ENCODE results near the gene UBAP1L.

The UBAP1L gene

DNA sequence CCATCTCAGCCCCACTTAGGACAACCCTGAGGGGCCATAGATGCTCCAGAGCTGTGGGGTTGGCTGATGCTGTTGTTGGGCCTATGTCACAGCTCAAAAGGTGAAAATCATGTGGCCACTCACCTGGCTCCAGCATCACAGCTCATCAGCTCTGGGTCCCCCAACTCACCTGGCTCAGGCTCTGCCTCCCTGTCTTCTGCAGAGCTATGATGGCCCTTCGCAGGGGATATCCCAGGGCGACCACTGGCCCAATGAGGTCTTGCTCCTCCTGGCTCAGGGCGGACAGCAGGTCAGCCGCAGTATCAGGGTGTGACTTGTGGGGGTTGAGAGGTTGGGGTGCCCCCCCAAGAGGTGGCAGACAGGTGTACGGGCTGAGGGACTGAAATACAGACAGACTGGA lies 15.7 kb downstream of the UBAP1L start:
- Histone ChIP-seq H3K27me3 (ENCODE audit: low read depth, low read length) (no peaks in the 10 kb centered on the region), H4K20me1 (ENCODE audit: insufficient read depth, low read length) (no peaks in the 10 kb centered on the region), H3K27ac (ENCODE audit: low read length) (no peak overlapping the region), H3K4me1 (ENCODE audit: low read length) (no peaks in the 10 kb centered on the region), H3K9me3 (ENCODE audit: insufficient read depth, low read length) (no peaks in the 10 kb centered on the region), H3K4me2 (ENCODE audit: low read length) (no peak overlapping the region), H3K36me3 (replicated peaks; ENCODE audit: low read depth, low read length) (peaks cover 16% of the 10 kb centered on the region), H3K4me3 (ENCODE audit: low read length) (no peak overlapping the region), H3K9ac (ENCODE audit: low read length) (no peak overlapping the region), H3K79me2 (ENCODE audit: low read length) (no peaks in the 10 kb centered on the region), H2AFZ (ENCODE audit: low read depth, low read length) (no peak overlapping the region)
- TF ChIP-seq EZH2phosphoT487 (IDR thresholded peaks at IDR 0.05; ENCODE audit: low read depth), result no peak
- TF ChIP-seq, protein P1, sequence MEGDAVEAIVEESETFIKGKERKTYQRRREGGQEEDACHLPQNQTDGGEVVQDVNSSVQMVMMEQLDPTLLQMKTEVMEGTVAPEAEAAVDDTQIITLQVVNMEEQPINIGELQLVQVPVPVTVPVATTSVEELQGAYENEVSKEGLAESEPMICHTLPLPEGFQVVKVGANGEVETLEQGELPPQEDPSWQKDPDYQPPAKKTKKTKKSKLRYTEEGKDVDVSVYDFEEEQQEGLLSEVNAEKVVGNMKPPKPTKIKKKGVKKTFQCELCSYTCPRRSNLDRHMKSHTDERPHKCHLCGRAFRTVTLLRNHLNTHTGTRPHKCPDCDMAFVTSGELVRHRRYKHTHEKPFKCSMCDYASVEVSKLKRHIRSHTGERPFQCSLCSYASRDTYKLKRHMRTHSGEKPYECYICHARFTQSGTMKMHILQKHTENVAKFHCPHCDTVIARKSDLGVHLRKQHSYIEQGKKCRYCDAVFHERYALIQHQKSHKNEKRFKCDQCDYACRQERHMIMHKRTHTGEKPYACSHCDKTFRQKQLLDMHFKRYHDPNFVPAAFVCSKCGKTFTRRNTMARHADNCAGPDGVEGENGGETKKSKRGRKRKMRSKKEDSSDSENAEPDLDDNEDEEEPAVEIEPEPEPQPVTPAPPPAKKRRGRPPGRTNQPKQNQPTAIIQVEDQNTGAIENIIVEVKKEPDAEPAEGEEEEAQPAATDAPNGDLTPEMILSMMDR (IDR thresholded peaks at IDR 0.05; ENCODE audit: low read depth, low read length), result no peak

DNA sequence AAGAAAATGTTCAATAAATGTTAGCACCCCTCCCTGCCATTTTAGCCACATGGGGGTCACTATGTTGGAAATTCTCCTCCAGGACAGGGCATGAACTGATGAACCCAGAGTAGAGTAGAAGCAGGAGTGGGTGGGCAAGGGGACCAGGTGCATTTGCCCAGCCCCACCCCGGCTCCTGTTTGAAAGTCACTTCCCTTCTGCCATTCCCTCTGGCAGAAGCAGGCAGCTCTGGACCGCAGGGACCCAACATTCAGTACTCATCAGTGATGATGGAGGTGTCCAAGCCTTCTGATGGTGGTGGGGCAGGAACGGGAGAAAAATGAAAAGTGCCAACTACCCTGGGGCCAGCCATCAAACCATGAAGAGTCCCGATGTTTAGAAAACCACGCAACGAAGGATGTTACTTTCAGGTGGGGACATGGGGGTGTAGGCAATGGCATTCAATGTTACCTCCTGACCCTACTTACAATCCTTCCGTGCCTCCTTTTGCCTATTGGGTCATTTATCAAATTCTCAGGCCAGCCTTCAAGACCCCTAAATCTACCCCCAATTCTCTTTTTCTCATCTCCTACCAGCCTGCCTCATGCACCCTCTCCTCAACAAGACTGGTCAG lies 17.2 kb downstream of the UBAP1L start:
- no peak overlapping the region for H2AFZ ChIP-seq (ENCODE audit: low read depth, low read length)
- H3K27ac ChIP-seq (ENCODE audit: low read length), result no peak overlapping the region
- no peaks in the 10 kb centered on the region for H4K20me1 ChIP-seq (ENCODE audit: insufficient read depth, low read length)
- no peaks in the 10 kb centered on the region for H3K4me1 ChIP-seq (ENCODE audit: low read length)
- TF ChIP-seq, protein P1 (IDR thresholded peaks at IDR 0.05; ENCODE audit: low read depth, low read length), result no peak
- TF ChIP-seq EZH2phosphoT487 (IDR thresholded peaks at IDR 0.05; ENCODE audit: low read depth), result no peak
- H3K36me3 ChIP-seq (replicated peaks; ENCODE audit: low read depth, low read length), result peaks cover 16% of the 10 kb centered on the region
- H3K4me3 ChIP-seq (ENCODE audit: low read length), result no peak overlapping the region
- H3K9me3 ChIP-seq (ENCODE audit: insufficient read depth, low read length), result no peaks in the 10 kb centered on the region
- H3K27me3 ChIP-seq (ENCODE audit: low read depth, low read length), result no peaks in the 10 kb centered on the region
- no peak overlapping the region for H3K9ac ChIP-seq (ENCODE audit: low read length)
- H3K4me2 ChIP-seq (ENCODE audit: low read length), result no peak overlapping the region
- no peaks in the 10 kb centered on the region for H3K79me2 ChIP-seq (ENCODE audit: low read length)

DNA sequence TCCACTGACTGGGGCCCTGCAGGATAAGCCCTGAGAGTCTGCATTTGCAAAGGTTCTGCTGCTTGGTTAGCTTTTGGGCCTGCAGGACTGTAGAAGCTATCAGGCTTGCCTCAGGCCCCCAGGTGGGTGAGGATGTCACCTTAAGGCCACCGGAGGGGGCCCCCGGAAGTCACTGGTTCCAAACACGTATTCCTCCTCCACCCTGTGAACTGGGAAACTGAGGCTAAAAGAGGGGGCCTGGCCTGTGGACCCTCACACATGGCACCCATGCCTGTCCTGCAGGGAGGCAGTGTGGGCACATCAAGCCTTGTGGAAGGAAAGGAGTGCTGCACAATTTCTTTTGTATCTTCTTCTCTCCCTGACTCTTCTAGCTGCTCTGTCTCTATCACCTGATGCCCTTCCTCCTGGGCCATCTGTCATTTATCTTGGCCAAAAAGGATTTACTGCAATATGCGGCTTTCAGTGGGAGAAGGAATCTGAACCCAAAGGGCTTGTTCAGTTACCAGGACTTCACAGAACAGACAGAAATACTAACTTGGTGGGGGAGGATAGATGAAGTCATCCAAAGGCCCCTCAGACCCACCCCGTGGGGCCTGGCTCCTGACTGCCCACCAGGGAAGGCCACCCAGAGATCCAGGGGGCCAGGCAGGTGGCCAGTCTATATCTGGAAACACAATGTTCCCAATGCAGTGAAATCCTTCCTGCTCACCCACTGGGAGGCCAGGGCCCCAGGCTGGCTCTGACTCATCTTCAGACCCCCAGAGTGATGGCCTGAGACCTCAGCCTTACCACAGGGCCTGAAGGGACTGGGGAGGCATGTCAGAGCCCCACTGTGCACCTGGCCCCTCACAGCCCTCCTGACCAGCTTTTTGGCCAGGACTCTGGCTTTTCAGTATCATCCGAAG lies 18.3 kb downstream of the UBAP1L start:
- no peak overlapping the region for H3K4me2 ChIP-seq (ENCODE audit: low read length)

DNA sequence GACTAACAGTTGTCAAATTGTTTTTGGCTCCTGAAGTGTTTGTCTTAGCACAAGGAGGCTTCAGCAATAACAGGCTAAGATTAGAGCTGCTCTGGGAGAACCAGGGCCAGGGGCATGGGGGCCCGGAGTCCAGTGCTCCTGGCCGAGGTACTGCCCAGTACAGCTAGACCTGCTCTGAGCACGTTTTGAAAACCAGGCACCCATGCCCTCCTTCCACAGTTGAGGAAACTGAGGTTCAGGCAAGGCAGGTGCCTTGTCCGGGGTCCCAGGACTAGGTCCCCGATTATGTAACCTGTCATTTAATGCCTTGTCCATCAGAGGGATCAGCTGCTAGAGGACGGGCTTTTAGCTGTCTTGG lies 19.3 kb downstream of the UBAP1L start:
- Histone ChIP-seq H3K27me3 (ENCODE audit: low read depth, low read length) (no peaks in the 10 kb centered on the region), H3K4me3 (ENCODE audit: low read length) (no peak overlapping the region), H3K27ac (ENCODE audit: low read length) (no peak overlapping the region), H3K9ac (ENCODE audit: low read length) (no peak overlapping the region), H2AFZ (ENCODE audit: low read depth, low read length) (no peak overlapping the region), H3K79me2 (ENCODE audit: low read length) (no peaks in the 10 kb centered on the region), H3K4me1 (ENCODE audit: low read length) (no peaks in the 10 kb centered on the region), H3K9me3 (ENCODE audit: insufficient read depth, low read length) (no peaks in the 10 kb centered on the region), H3K36me3 (replicated peaks; ENCODE audit: low read depth, low read length) (peaks cover 15% of the 10 kb centered on the region), H4K20me1 (ENCODE audit: insufficient read depth, low read length) (no peaks in the 10 kb centered on the region), H3K4me2 (ENCODE audit: low read length) (no peak overlapping the region)
- no peak for TF ChIP-seq EZH2phosphoT487 (IDR thresholded peaks at IDR 0.05; ENCODE audit: low read depth)
- TF ChIP-seq, protein P1 (IDR thresholded peaks at IDR 0.05; ENCODE audit: low read depth, low read length), result no peak

More for the DNA sequence above, 18.3 kb downstream of the UBAP1L start:
- H3K9ac ChIP-seq (ENCODE audit: low read length), result no peak overlapping the region
- no peaks in the 10 kb centered on the region for H3K79me2 ChIP-seq (ENCODE audit: low read length)
- no peaks in the 10 kb centered on the region for H3K27me3 ChIP-seq (ENCODE audit: low read depth, low read length)
- no peak for TF ChIP-seq EZH2phosphoT487 (IDR thresholded peaks at IDR 0.05; ENCODE audit: low read depth)
- TF ChIP-seq, protein P1 (IDR thresholded peaks at IDR 0.05; ENCODE audit: low read depth, low read length), result no peak
- H3K27ac ChIP-seq (ENCODE audit: low read length), result no peak overlapping the region
- H3K4me3 ChIP-seq (ENCODE audit: low read length), result no peak overlapping the region
- H2AFZ ChIP-seq (ENCODE audit: low read depth, low read length), result no peak overlapping the region
- peaks cover 16% of the 10 kb centered on the region for H3K36me3 ChIP-seq (replicated peaks; ENCODE audit: low read depth, low read length)
- no peaks in the 10 kb centered on the region for H4K20me1 ChIP-seq (ENCODE audit: insufficient read depth, low read length)
- H3K9me3 ChIP-seq (ENCODE audit: insufficient read depth, low read length), result no peaks in the 10 kb centered on the region
- no peaks in the 10 kb centered on the region for H3K4me1 ChIP-seq (ENCODE audit: low read length)
